CD4-positive, alpha-beta T cell (primary cell): ENCODE results near the gene NR1I3. TPM values are rescaled to one million over a fixed set of nuclear protein-coding genes. Genes with fewer than 3 reads are reported as not detected.
A peak's percentile ranks its signal among the peaks of the same experiment; 100 is the strongest.

ENCODE experiments used
- ATAC-seq: fragments of 200-7000 bp; cut with Tn5 transposase; one replicate; pipeline ENCODE4 v1.10.0; 2022; ENCODE audit warnings: mild to moderate bottlenecking; ENCODE audit not compliant: poor library complexity
- CTCF ChIA-PET: fragments of 350-600 bp; sonication (Branson Sonifier 250); formaldehyde crosslinking; loops from one replicate; lab custom pipeline; 2021; ENCODE audit warnings: antibody characterized with exemption, inconsistent platforms; lab: Charles Lee
- POLR2A ChIA-PET: fragments of 350-600 bp; sonication (Branson Sonifier 250); formaldehyde crosslinking; loops from one replicate; lab custom pipeline; 2021; ENCODE audit warnings: antibody characterized with exemption, inconsistent platforms; lab: Charles Lee
- DNase-seq, 14 experiments: peaks; one replicate each; pipeline ENCODE4 v3.0.0-alpha.2; 2013 to 2020; ENCODE audit warnings: mixed read lengths in 2 of 14
- H3K27ac ChIP-seq, 2 donors: one replicate each; pipeline versions ENCODE4 v1.5.1 to v1.7.0; 2013; ENCODE audit warnings: low read length in 2 of 2, low read depth in 1 of 2, mild to moderate bottlenecking in 1 of 2
- H3K27me3 ChIP-seq, 2 experiments: 1 replicate in 1 of 2; 2 replicates in 1 of 2; pipeline versions ENCODE4 v1.6.1 to v1.7.0; 2013; ENCODE audit warnings: low read length in 2 of 2, control low read depth in 1 of 2, mild to moderate bottlenecking in 1 of 2, moderate library complexity in 1 of 2; ENCODE audit not compliant: insufficient read depth in 2 of 2, control insufficient read depth in 1 of 2
- H3K36me3 ChIP-seq: one replicate; pipeline ENCODE4 v1.6.1; 2013; ENCODE audit warnings: low read length, control low read depth; ENCODE audit not compliant: insufficient read depth
- H3K4me1 ChIP-seq: one replicate; pipeline ENCODE4 v1.6.1; 2013; ENCODE audit warnings: low read length, control low read depth; ENCODE audit not compliant: insufficient read depth
- H3K4me3 ChIP-seq: one replicate; pipeline ENCODE4 v1.5.1; 2013; ENCODE audit warnings: mild to moderate bottlenecking, low read length, moderate library complexity
- H3K9me3 ChIP-seq, 2 experiments: 1 replicate in 1 of 2; 2 replicates in 1 of 2; pipeline versions ENCODE4 v1.6.1 to v1.7.0; 2013; ENCODE audit warnings: low read length in 2 of 2, mild to moderate bottlenecking in 2 of 2, control low read depth in 1 of 2, moderate library complexity in 1 of 2; ENCODE audit not compliant: control insufficient read depth in 1 of 2, insufficient read depth in 1 of 2
- H3K27ac Mint-ChIP-seq: one replicate; pipeline ENCODE4 v1.8.0; 2020; ENCODE audit warnings: mixed read lengths
- H3K27me3 Mint-ChIP-seq: one replicate; pipeline ENCODE4 v1.8.0; 2021; ENCODE audit warnings: mixed read lengths
- H3K36me3 Mint-ChIP-seq: one replicate; pipeline ENCODE4 v1.8.0; 2021; ENCODE audit warnings: low read depth, mixed read lengths
- H3K4me1 Mint-ChIP-seq: one replicate; pipeline ENCODE4 v1.8.0; 2021; ENCODE audit warnings: low read depth, mixed read lengths
- H3K4me3 Mint-ChIP-seq: one replicate; pipeline ENCODE4 v1.8.0; 2020; ENCODE audit warnings: mild to moderate bottlenecking, mixed read lengths
- H3K9me3 Mint-ChIP-seq: one replicate; pipeline ENCODE4 v1.8.0; 2020; ENCODE audit warnings: mixed read lengths
- CTCF ChIP-seq: fragments of 200-600 bp; IDR thresholded peaks from one replicate; pipeline ENCODE4 v1.8.0; 2022; ENCODE audit warnings: antibody characterized with exemption, mild to moderate bottlenecking
- intact Hi-C, 2 experiments: fragments of 100-400 bp; cut with DNase I in 1 of 2; cut with micrococcal nuclease in 1 of 2; formaldehyde crosslinking; loops; one replicate each; pipeline versions ENCODE4 v1.15.1 to v1.9.0; 2023 to 2025; cut with DNase I, micrococcal nuclease
- total RNA-seq, 174 experiments: library from RNA in 2 of 174; stranded (reverse) in 2 of 174; gene quantifications; one replicate each; pipeline ENCODE4 v1.2.3 and lab custom pipeline; 2021 to 2026

The NR1I3 gene
- total RNA-seq, 2 experiments from 2014 or later: not detected

- intact Hi-C loops: loop anchor here in 1 of 2 experiments (1.0 kb wide), 1 partner anchor 42 kb away; no protein-coding TSS in a partner anchor
- H3K4me3 Mint-ChIP-seq: no peak overlapping the region
- no peak overlapping the region for H3K27ac Mint-ChIP-seq
- Histone ChIP-seq H3K4me3 (no peak overlapping the region), H3K36me3 (no peaks in the 10 kb centered on the region), H3K9me3 (peaks cover 13 to 15% of the 10 kb centered on the region in 2 experiments), H3K27ac (no peak overlapping the region), H3K4me1 (peaks cover 17% of the 10 kb centered on the region), H3K27me3 (peaks cover 44 to 49% of the 10 kb centered on the region in 2 experiments)
- DNase-seq (no peak), ATAC-seq (no peak)
- peaks cover 15% of the 10 kb centered on the region for H3K36me3 Mint-ChIP-seq
- H3K4me1 Mint-ChIP-seq: peaks cover 5% of the 10 kb centered on the region
- CTCF ChIA-PET: no interaction called here
- peaks cover 6% of the 10 kb centered on the region for H3K9me3 Mint-ChIP-seq
- POLR2A ChIA-PET: no interaction called here
- H3K27me3 Mint-ChIP-seq: peaks cover 74% of the 10 kb centered on the region
- TF ChIP-seq CTCF: no peak
Observed at GRCh38 chr1:161260376-161261260, 22.6 kb upstream of the NR1I3 start.

DNA sequence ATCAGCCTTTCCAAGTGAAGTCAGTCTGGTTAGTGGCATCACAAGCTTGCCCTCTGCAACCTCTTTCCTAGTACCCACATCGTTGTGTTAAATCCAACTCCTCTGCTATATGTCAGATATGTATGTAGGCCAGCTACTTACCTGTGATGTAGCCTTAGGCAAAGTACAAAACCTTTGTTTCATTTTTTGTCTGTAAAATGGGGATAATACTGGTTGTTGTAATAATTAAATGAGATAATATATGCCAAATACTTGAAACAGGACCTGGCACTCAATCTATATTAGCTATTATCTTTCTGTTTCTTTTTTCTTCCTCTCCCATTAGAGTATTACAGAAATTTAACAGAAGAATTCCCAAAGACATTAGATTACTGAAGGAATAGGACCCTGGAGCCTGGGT, 21.8 kb upstream of the NR1I3 start:
- ATAC-seq (no peak), DNase-seq (no peak)
- H3K4me3 Mint-ChIP-seq: peak overlapping the region; percentile 51
- POLR2A ChIA-PET: no interaction called here
- peaks cover 5% of the 10 kb centered on the region for H3K4me1 Mint-ChIP-seq
- intact Hi-C loops: loop anchor here in 1 of 2 experiments (1.0 kb wide), 1 partner anchor 43 kb away; no protein-coding TSS in a partner anchor
- no peak for TF ChIP-seq CTCF
- H3K9me3 Mint-ChIP-seq: peaks cover 6% of the 10 kb centered on the region
- H3K36me3 Mint-ChIP-seq: peaks cover 15% of the 10 kb centered on the region
- H3K27me3 Mint-ChIP-seq: peaks cover 78% of the 10 kb centered on the region
- no peak overlapping the region for H3K27ac Mint-ChIP-seq
- H3K36me3 ChIP-seq: no peaks in the 10 kb centered on the region
- H3K27me3 ChIP-seq: peaks cover 39 to 53% of the 10 kb centered on the region in 2 experiments
- peaks cover 13 to 15% of the 10 kb centered on the region in 2 experiments for H3K9me3 ChIP-seq
- H3K4me3 ChIP-seq: no peak overlapping the region
- CTCF ChIA-PET: no interaction called here
- H3K4me1 ChIP-seq: peaks cover 17% of the 10 kb centered on the region
- no peak overlapping the region for H3K27ac ChIP-seq

- Histone ChIP-seq H3K4me1 (peaks cover 17% of the 10 kb centered on the region), H3K27me3 (peaks cover 39 to 50% of the 10 kb centered on the region in 2 experiments), H3K36me3 (no peaks in the 10 kb centered on the region), H3K27ac (no peak overlapping the region), H3K9me3 (peaks cover 13 to 15% of the 10 kb centered on the region in 2 experiments), H3K4me3 (no peak overlapping the region)
- CTCF ChIA-PET: no interaction called here
- Mint-ChIP-seq H3K9me3 (peaks cover 6% of the 10 kb centered on the region), H3K4me3 (peak overlapping the region; percentile 51), H3K36me3 (peaks cover 15% of the 10 kb centered on the region), H3K27me3 (peaks cover 78% of the 10 kb centered on the region), H3K27ac (no peak overlapping the region), H3K4me1 (peaks cover 5% of the 10 kb centered on the region)
- DNase-seq (no peak), ATAC-seq (no peak)
- intact Hi-C loops: no loop called here
- no peak for TF ChIP-seq CTCF
- POLR2A ChIA-PET: no interaction called here
Observed at GRCh38 chr1:161259345-161259702, 21.3 kb upstream of the NR1I3 start.
